Measurements from ENCODE around the gene PLEKHA6. TPM values are rescaled to one million over a fixed set of nuclear protein-coding genes. Genes with fewer than 3 reads are reported as not detected.
A peak's percentile ranks its signal among the peaks of the same experiment; 100 is the strongest.

PLEKHA6 gene
- total RNA-seq, 1 donor from 2014 or later = 15.4 TPM

GRCh38 chr1:204406621-204407020, 46.9 kb upstream of the PLEKHA6 start:
- Histone ChIP-seq H3K27me3 (ENCODE audit: control insufficient read depth, insufficient read depth, low read length) (no peaks in the 10 kb centered on the region), H3K36me3 (ENCODE audit: control insufficient read depth, insufficient read depth, low read length) (no peaks in the 10 kb centered on the region), H3K4me3 (ENCODE audit: low read depth, low read length) (peak overlapping the region; percentile 2)
- no peak for TF ChIP-seq CTCF (IDR thresholded peaks at IDR 0.05; ENCODE audit: insufficient read depth, low read length, poor library complexity, severe bottlenecking)
- no peak for DNase-seq (ENCODE audit: low read depth)

- H3K27me3 ChIP-seq (ENCODE audit: control insufficient read depth, insufficient read depth, low read length) = no peaks in the 10 kb centered on the region
- TF ChIP-seq CTCF (IDR thresholded peaks at IDR 0.05; ENCODE audit: insufficient read depth, low read length, poor library complexity, severe bottlenecking) = no peak
- DNase-seq (ENCODE audit: low read depth) = no peak
- H3K36me3 ChIP-seq (ENCODE audit: control insufficient read depth, insufficient read depth, low read length) = no peaks in the 10 kb centered on the region
- H3K4me3 ChIP-seq (ENCODE audit: low read depth, low read length) = no peak overlapping the region
These were observed 46.3 kb upstream of the PLEKHA6 start for GRCh38 chr1:204405988-204406387.

GRCh38 chr1:204404629-204405028, 44.9 kb upstream of the PLEKHA6 start:
- DNase-seq (ENCODE audit: low read depth) = no peak
- no peaks in the 10 kb centered on the region for H3K27me3 ChIP-seq (ENCODE audit: control insufficient read depth, insufficient read depth, low read length)
- no peak overlapping the region for H3K4me3 ChIP-seq (ENCODE audit: low read depth, low read length)
- no peaks in the 10 kb centered on the region for H3K36me3 ChIP-seq (ENCODE audit: control insufficient read depth, insufficient read depth, low read length)
- no peak for TF ChIP-seq CTCF (IDR thresholded peaks at IDR 0.05; ENCODE audit: insufficient read depth, low read length, poor library complexity, severe bottlenecking)

- H3K36me3 ChIP-seq (ENCODE audit: control insufficient read depth, insufficient read depth, low read length) = no peaks in the 10 kb centered on the region
- H3K27me3 ChIP-seq (ENCODE audit: control insufficient read depth, insufficient read depth, low read length) = no peaks in the 10 kb centered on the region
- no peak for DNase-seq (ENCODE audit: low read depth)
- TF ChIP-seq CTCF (IDR thresholded peaks at IDR 0.05; ENCODE audit: insufficient read depth, low read length, poor library complexity, severe bottlenecking) = no peak
- no peak overlapping the region for H3K4me3 ChIP-seq (ENCODE audit: low read depth, low read length)
These were observed 42.7 kb upstream of the PLEKHA6 start for GRCh38 chr1:204402391-204402790.

- Histone ChIP-seq H3K36me3 (ENCODE audit: control insufficient read depth, insufficient read depth, low read length) (no peaks in the 10 kb centered on the region), H3K4me3 (ENCODE audit: low read depth, low read length) (no peak overlapping the region), H3K27me3 (ENCODE audit: control insufficient read depth, insufficient read depth, low read length) (no peaks in the 10 kb centered on the region)
- TF ChIP-seq CTCF (IDR thresholded peaks at IDR 0.05; ENCODE audit: insufficient read depth, low read length, poor library complexity, severe bottlenecking) = no peak
- DNase-seq (ENCODE audit: low read depth) = no peak
These were observed 42.0 kb upstream of the PLEKHA6 start for GRCh38 chr1:204401730-204402129.

- Histone ChIP-seq H3K36me3 (ENCODE audit: control insufficient read depth, insufficient read depth, low read length) (no peaks in the 10 kb centered on the region), H3K27me3 (ENCODE audit: control insufficient read depth, insufficient read depth, low read length) (no peaks in the 10 kb centered on the region), H3K4me3 (ENCODE audit: low read depth, low read length) (no peak overlapping the region)
- TF ChIP-seq CTCF (IDR thresholded peaks at IDR 0.05; ENCODE audit: insufficient read depth, low read length, poor library complexity, severe bottlenecking) = no peak
- DNase-seq (ENCODE audit: low read depth) = no peak
These were observed 41.3 kb upstream of the PLEKHA6 start for GRCh38 chr1:204400882-204401510.

All from kidney epithelial cell (primary cell).